Mucosa of gallbladder (tissue), 1 donor: ENCODE data around the gene IL18RAP. TPM values are rescaled to one million over a fixed set of nuclear protein-coding genes. Genes with fewer than 3 reads are reported as not detected.

Source experiments
- DNase-seq: peaks from one replicate; pipeline ENCODE4 v3.0.0-alpha.2; 2020; ENCODE audit warnings: low spot score
- total RNA-seq: library from RNA; stranded (reverse); gene quantifications from one replicate; pipeline ENCODE4 v1.2.1, GENCODE V29; 2021
- donor health status: DM: no; HTN: no; CAD: no.

The IL18RAP gene
- total RNA-seq, 1 donor from 2014 or later: 1.6 TPM

GRCh38 chr2:102499558-102499957 lies 76.6 kb downstream of the IL18RAP start:
- no peak for DNase-seq

Other genes with a start within 250 kb of the IL18RAP start
- gene IL1RL2, start 236.1 kb upstream of the IL18RAP start, total RNA-seq: 2.3 TPM
- gene IL1RL1, start 111.6 kb upstream of the IL18RAP start, total RNA-seq: 8.7 TPM
- gene IL18R1, start 67.4 kb upstream of the IL18RAP start, total RNA-seq: 6.2 TPM
- 19.9 TPM for gene SLC9A4, start 50.1 kb downstream of the IL18RAP start, total RNA-seq
- 19.9 TPM for gene SLC9A2, start 196.4 kb downstream of the IL18RAP start, total RNA-seq